Prostate gland (tissue), 2 donors: ENCODE data around the gene LYRM2. TPM values are rescaled to one million over a fixed set of nuclear protein-coding genes. Genes with fewer than 3 reads are reported as not detected.

Experiments
- DNase-seq: peaks from one replicate; pipeline ENCODE4 v3.0.0-alpha.2; 2019; ENCODE audit warnings: low spot score
- H3K27ac ChIP-seq, 2 donors: fragments of 200-600 bp; sonication (generic); 2 replicates each; pipeline ENCODE4 v1.5.1; 2017 to 2019
- H3K27me3 ChIP-seq: fragments of 200-600 bp; sonication (generic); replicated peaks from 2 replicates; pipeline ENCODE4 v1.5.1; 2019; ENCODE audit not compliant: insufficient read depth
- H3K36me3 ChIP-seq, 2 donors: fragments of 200-600 bp; sonication (generic); 1 replicate in 1 of 2; 2 replicates in 1 of 2; pipeline versions ENCODE4 v1.5.1 to v1.8.1; 2017 to 2019
- H3K4me1 ChIP-seq: fragments of 200-600 bp; sonication (generic); replicated peaks from 2 replicates; pipeline ENCODE4 v1.5.1; 2019
- H3K4me3 ChIP-seq, 2 donors: fragments of 200-600 bp; sonication (generic); 2 replicates each; pipeline ENCODE4 v1.5.1; 2017 to 2019
- H3K9me3 ChIP-seq: fragments of 200-600 bp; sonication (generic); 2 replicates; pipeline ENCODE4 v1.5.1; 2017
- POLR2A ChIP-seq: fragments of 450-650 bp; IDR thresholded peaks from one replicate; pipeline ENCODE4 v1.6.1; 2016; ENCODE audit warnings: antibody characterized with exemption, mild to moderate bottlenecking
- POLR2AphosphoS5 ChIP-seq: sonication (generic); formaldehyde crosslinking; IDR thresholded peaks from one replicate; pipeline ENCODE4 v1.6.1; 2017; ENCODE audit warnings: antibody characterized with exemption
- WGBS: methylation state at CpG from one replicate; pipeline ENCODE4 v1.1.5; 2018; 5-methylcytosine and 5-hydroxymethylcytosine counted together
- intact Hi-C: fragments of 100-400 bp; cut with DNase I; formaldehyde crosslinking; loops from one replicate; pipeline ENCODE4 v1.14.2; 2022
- total RNA-seq, 2 donors: library from RNA; depleted of rRNA; stranded (reverse); fragments of >200 nt; gene quantifications; one replicate each; pipeline ENCODE4 v1.1.0, GENCODE V29; 2016
- TF ChIP-seq, protein P1 (sequence below), 4 experiments: fragments of 200-600 bp in 2 of 4; fragments of 450-650 bp in 2 of 4; sonication (generic) in 2 of 4; IDR thresholded peaks; 1 replicate in 3 of 4; 2 replicates in 1 of 4; pipeline ENCODE4 v1.5.1; 2016 to 2019; ENCODE audit warnings: antibody characterized with exemption in 4 of 4, mild to moderate bottlenecking in 2 of 4, moderate library complexity in 2 of 4

The LYRM2 gene
- total RNA-seq, 2 donors from 2014 or later: 21.3 to 25.7 TPM

DNA sequence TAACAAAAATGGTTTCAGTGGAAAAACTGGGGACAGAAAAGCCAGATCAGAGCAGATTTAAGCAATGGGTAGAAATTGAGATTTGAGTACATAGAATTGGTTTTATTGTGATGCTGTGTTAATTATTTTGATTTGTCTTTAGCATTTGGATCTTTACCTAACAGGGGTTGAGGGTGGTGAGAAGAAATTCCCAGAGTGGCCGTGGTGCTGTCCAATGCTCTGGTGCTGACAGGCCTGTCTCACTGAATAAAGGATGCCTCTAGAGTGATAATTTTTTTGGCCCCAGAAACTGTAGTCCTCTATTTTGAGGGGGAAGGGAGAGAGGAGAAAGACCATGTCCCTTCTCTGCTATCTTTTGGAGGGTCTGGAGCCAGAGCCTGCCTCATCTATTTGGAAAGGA is 79.1 kb downstream of the LYRM2 start:
- intact Hi-C loops: no loop called here
- TF ChIP-seq, protein P1, sequence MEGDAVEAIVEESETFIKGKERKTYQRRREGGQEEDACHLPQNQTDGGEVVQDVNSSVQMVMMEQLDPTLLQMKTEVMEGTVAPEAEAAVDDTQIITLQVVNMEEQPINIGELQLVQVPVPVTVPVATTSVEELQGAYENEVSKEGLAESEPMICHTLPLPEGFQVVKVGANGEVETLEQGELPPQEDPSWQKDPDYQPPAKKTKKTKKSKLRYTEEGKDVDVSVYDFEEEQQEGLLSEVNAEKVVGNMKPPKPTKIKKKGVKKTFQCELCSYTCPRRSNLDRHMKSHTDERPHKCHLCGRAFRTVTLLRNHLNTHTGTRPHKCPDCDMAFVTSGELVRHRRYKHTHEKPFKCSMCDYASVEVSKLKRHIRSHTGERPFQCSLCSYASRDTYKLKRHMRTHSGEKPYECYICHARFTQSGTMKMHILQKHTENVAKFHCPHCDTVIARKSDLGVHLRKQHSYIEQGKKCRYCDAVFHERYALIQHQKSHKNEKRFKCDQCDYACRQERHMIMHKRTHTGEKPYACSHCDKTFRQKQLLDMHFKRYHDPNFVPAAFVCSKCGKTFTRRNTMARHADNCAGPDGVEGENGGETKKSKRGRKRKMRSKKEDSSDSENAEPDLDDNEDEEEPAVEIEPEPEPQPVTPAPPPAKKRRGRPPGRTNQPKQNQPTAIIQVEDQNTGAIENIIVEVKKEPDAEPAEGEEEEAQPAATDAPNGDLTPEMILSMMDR (IDR thresholded peaks at IDR 0.05): no peak
- no peaks in the 10 kb centered on the region for H3K27me3 ChIP-seq
- H3K4me3 ChIP-seq: no peak overlapping the region
- no peaks in the 10 kb centered on the region for H3K36me3 ChIP-seq
- no peaks in the 10 kb centered on the region for H3K9me3 ChIP-seq
- H3K4me1 ChIP-seq: no peaks in the 10 kb centered on the region
- no peak for DNase-seq
- 91% methylated on average over 1 of the region's 1 CpG for WGBS
- no peak overlapping the region for H3K27ac ChIP-seq

- H3K36me3 ChIP-seq: no peaks in the 10 kb centered on the region
- TF ChIP-seq, protein P1 (IDR thresholded peaks at IDR 0.05): no peak
- TF ChIP-seq POLR2A (no peak), POLR2AphosphoS5 (no peak)
- H3K27me3 ChIP-seq: no peaks in the 10 kb centered on the region
- WGBS: 63% methylated on average over 3 of the region's 3 CpGs
- no peaks in the 10 kb centered on the region for H3K4me1 ChIP-seq
- H3K4me3 ChIP-seq: no peak overlapping the region
- no peak overlapping the region for H3K27ac ChIP-seq
- no peak for DNase-seq
- H3K9me3 ChIP-seq: no peaks in the 10 kb centered on the region
- intact Hi-C loops: no loop called here
Measured at GRCh38 chr6:89555806-89556205, 82.7 kb downstream of the LYRM2 start.

DNA sequence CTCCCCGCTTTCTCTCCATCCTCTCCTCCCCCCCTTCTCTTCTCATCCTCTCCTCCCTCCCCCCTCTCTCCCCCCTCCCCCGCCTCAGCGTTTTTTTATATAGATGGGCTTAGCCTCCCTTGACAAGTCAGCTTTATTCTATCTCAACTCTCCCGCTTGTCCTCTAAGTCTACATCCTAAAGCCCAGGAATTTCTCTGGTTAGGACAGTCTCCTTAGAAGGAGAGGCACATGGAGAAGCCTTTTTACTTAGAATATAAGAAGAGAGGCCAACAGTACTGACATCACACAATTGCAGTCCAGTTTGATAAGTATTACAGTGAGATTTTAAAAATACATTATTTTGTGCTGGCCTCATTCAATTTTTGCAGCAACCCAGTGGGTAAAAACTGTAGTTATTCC is 83.5 kb downstream of the LYRM2 start:
- TF ChIP-seq POLR2AphosphoS5: no peak
- no peak for TF ChIP-seq POLR2A
- TF ChIP-seq, protein P1 (IDR thresholded peaks at IDR 0.05): no peak
- H3K27ac ChIP-seq: no peak overlapping the region
- DNase-seq: no peak
- no peaks in the 10 kb centered on the region for H3K27me3 ChIP-seq
- intact Hi-C loops: no loop called here
- H3K4me1 ChIP-seq: no peaks in the 10 kb centered on the region
- WGBS: 72% methylated on average over 3 of the region's 4 CpGs
- no peaks in the 10 kb centered on the region for H3K36me3 ChIP-seq
- no peak overlapping the region for H3K4me3 ChIP-seq
- H3K9me3 ChIP-seq: no peaks in the 10 kb centered on the region

- Histone ChIP-seq H3K27me3 (no peaks in the 10 kb centered on the region), H3K9me3 (no peaks in the 10 kb centered on the region), H3K4me1 (no peaks in the 10 kb centered on the region), H3K36me3 (no peaks in the 10 kb centered on the region), H3K27ac (no peak overlapping the region), H3K4me3 (no peak overlapping the region)
- TF ChIP-seq POLR2A (no peak), POLR2AphosphoS5 (no peak)
- TF ChIP-seq, protein P1 (IDR thresholded peaks at IDR 0.05): no peak
- intact Hi-C loops: no loop called here
- 91% methylated on average over 5 of the region's 5 CpGs for WGBS
- no peak for DNase-seq
Measured at GRCh38 chr6:89554106-89554505, 84.4 kb downstream of the LYRM2 start.

DNA sequence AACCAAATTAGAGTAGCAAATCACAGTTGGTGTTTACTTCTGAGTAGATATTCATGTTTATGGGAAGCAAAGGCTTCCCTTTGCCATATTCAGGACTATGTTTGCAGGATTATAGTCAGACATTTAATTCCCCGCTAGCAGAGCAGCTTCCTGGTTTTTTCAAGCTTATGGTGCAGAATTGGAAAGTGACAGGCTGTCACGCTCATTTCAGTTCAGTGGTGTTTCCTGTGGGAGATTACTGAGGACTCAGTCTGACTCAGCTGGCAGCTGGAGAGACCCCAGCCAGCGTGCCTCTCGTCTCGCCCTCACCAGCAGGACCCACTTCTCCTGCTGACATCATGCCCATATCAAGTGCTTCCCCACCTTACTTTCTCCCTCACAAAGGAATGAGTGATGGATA is 85.1 kb downstream of the LYRM2 start:
- H3K36me3 ChIP-seq: no peaks in the 10 kb centered on the region

More for the DNA sequence above, 85.1 kb downstream of the LYRM2 start:
- no peaks in the 10 kb centered on the region for H3K4me1 ChIP-seq
- 94% methylated on average over 5 of the region's 5 CpGs for WGBS
- intact Hi-C loops: no loop called here
- H3K27me3 ChIP-seq: no peaks in the 10 kb centered on the region
- H3K27ac ChIP-seq: no peak overlapping the region
- no peaks in the 10 kb centered on the region for H3K9me3 ChIP-seq
- TF ChIP-seq POLR2A: no peak
- TF ChIP-seq POLR2AphosphoS5: no peak
- DNase-seq: no peak
- no peak overlapping the region for H3K4me3 ChIP-seq
